H1 (cell line): Measurements from ENCODE around the gene RPS15. TPM values are rescaled to one million over a fixed set of nuclear protein-coding genes. Genes with fewer than 3 reads are reported as not detected.

Experiments used
- BCL11A ChIP-seq, 2 experiments: IDR thresholded peaks; one replicate each; pipeline ENCODE4 v1.6.1; 2011; ENCODE audit warnings: low read depth in 2 of 2, low read length in 2 of 2, mild to moderate bottlenecking in 2 of 2
- CHD2 ChIP-seq: IDR thresholded peaks from 2 replicates; pipeline ENCODE4 v1.6.1; 2012; ENCODE audit warnings: low read length, improper control_type of control experiment
- FOSL1 ChIP-seq: IDR thresholded peaks from 2 replicates; pipeline ENCODE4 v1.6.1; 2011; ENCODE audit warnings: mild to moderate bottlenecking, low read depth, low read length, moderate library complexity; ENCODE audit not compliant: insufficient read depth
- GABPA ChIP-seq: IDR thresholded peaks from 2 replicates; pipeline ENCODE4 v1.6.1; 2011; ENCODE audit warnings: mild to moderate bottlenecking, low read length, moderate library complexity, borderline replicate concordance; ENCODE audit not compliant: insufficient read depth
- KDM4A ChIP-seq: IDR thresholded peaks from one replicate; pipeline ENCODE4 v1.7.1; 2012; ENCODE audit warnings: low read depth, mild to moderate bottlenecking, moderate library complexity, low read length, inconsistent platforms; ENCODE audit not compliant: severe bottlenecking
- MAFK ChIP-seq: IDR thresholded peaks from 2 replicates; pipeline ENCODE4 v1.6.1; 2012; ENCODE audit warnings: low read depth, mild to moderate bottlenecking, improper control_type of control experiment, low read length
- NANOG ChIP-seq: IDR thresholded peaks from 2 replicates; pipeline ENCODE4 v1.6.1; 2011; ENCODE audit warnings: low read length, low read depth, mild to moderate bottlenecking, inconsistent platforms; ENCODE audit not compliant: insufficient read depth, poor library complexity, severe bottlenecking
- SIRT6 ChIP-seq: IDR thresholded peaks from one replicate; pipeline ENCODE4 v1.7.1; 2012; ENCODE audit warnings: low read length, inconsistent platforms
- SP2 ChIP-seq: IDR thresholded peaks from 2 replicates; pipeline ENCODE4 v1.6.1; 2012; ENCODE audit warnings: mild to moderate bottlenecking, low read length, inconsistent platforms
- SUZ12 ChIP-seq: fragments of 200-600 bp; sonication (generic); IDR thresholded peaks from 2 replicates; pipeline ENCODE4 v1.6.1; 2012; ENCODE audit warnings: mild to moderate bottlenecking, inconsistent platforms, low read length, moderate library complexity, mixed read lengths
- TAF7 ChIP-seq: optimal IDR thresholded peaks from 2 replicates; pipeline ENCODE3; 2011; ENCODE audit warnings: low read depth, mild to moderate bottlenecking, inconsistent platforms, low read length, moderate library complexity, borderline replicate concordance
- polyA plus RNA-seq, 7 experiments: library from polyadenylated mRNA; depleted of rRNA in 3 of 7; stranded (reverse) in 5 of 7; unstranded in 2 of 7; fragments of >200 nt in 5 of 7; fragments of 200-250 nt in 2 of 7; gene quantifications; 1 replicate in 5 of 7; 2 replicates in 1 of 7; 4 replicates in 1 of 7; pipeline versions ENCODE4 v1.2.1 to v1.2.3, GENCODE V29; 2011 to 2013; ENCODE audit warnings: missing spikeins in 2 of 7, mixed read lengths in 2 of 7
- total RNA-seq: library from RNA; stranded (reverse); fragmentation: NEBNext Ultra II Directional; extraction: Animal tissue kit (Norgen Biotek cat#: 25700); gene quantifications from 2 replicates; pipeline ENCODE4 v1.2.1, GENCODE V29; 2021
- TF ChIP-seq, protein P1 (sequence below): fragments of 300-600 bp; sonication (generic); IDR thresholded peaks from 2 replicates; pipeline ENCODE4 v1.7.1; 2012; ENCODE audit warnings: low read length, moderate library complexity, mild to moderate bottlenecking, inconsistent platforms; ENCODE audit not compliant: insufficient replicate concordance

The RPS15 gene
- total and polyA plus RNA-seq, 2 of the 8 experiments (the other 6 are each of a cell fraction or from before 2014, with no cell fraction given): 1,562 to 3,890 TPM

DNA sequence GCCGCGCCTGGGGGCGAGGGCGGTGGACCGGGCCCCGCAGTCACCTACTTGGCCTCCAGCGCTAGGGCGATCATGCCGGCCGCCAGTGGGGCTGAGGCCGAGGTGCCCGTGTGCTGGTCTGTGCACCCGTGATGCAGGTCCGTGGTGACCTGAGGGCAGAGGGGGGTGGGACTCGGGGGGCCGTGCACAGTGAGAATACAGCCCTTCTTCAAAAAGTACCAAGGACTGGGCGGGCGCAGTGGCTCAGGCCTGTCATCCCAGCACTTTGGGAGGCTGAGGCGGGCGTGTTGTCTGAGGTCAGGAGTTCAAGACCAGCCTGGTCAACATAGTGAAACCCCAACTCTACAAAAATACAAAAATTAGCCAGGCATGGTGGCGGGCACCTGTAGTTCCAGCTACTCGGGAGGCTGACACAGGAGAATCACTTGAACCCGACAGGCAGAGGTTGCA is 45.8 kb downstream of the RPS15 start (continued):
- TF ChIP-seq, protein P1, sequence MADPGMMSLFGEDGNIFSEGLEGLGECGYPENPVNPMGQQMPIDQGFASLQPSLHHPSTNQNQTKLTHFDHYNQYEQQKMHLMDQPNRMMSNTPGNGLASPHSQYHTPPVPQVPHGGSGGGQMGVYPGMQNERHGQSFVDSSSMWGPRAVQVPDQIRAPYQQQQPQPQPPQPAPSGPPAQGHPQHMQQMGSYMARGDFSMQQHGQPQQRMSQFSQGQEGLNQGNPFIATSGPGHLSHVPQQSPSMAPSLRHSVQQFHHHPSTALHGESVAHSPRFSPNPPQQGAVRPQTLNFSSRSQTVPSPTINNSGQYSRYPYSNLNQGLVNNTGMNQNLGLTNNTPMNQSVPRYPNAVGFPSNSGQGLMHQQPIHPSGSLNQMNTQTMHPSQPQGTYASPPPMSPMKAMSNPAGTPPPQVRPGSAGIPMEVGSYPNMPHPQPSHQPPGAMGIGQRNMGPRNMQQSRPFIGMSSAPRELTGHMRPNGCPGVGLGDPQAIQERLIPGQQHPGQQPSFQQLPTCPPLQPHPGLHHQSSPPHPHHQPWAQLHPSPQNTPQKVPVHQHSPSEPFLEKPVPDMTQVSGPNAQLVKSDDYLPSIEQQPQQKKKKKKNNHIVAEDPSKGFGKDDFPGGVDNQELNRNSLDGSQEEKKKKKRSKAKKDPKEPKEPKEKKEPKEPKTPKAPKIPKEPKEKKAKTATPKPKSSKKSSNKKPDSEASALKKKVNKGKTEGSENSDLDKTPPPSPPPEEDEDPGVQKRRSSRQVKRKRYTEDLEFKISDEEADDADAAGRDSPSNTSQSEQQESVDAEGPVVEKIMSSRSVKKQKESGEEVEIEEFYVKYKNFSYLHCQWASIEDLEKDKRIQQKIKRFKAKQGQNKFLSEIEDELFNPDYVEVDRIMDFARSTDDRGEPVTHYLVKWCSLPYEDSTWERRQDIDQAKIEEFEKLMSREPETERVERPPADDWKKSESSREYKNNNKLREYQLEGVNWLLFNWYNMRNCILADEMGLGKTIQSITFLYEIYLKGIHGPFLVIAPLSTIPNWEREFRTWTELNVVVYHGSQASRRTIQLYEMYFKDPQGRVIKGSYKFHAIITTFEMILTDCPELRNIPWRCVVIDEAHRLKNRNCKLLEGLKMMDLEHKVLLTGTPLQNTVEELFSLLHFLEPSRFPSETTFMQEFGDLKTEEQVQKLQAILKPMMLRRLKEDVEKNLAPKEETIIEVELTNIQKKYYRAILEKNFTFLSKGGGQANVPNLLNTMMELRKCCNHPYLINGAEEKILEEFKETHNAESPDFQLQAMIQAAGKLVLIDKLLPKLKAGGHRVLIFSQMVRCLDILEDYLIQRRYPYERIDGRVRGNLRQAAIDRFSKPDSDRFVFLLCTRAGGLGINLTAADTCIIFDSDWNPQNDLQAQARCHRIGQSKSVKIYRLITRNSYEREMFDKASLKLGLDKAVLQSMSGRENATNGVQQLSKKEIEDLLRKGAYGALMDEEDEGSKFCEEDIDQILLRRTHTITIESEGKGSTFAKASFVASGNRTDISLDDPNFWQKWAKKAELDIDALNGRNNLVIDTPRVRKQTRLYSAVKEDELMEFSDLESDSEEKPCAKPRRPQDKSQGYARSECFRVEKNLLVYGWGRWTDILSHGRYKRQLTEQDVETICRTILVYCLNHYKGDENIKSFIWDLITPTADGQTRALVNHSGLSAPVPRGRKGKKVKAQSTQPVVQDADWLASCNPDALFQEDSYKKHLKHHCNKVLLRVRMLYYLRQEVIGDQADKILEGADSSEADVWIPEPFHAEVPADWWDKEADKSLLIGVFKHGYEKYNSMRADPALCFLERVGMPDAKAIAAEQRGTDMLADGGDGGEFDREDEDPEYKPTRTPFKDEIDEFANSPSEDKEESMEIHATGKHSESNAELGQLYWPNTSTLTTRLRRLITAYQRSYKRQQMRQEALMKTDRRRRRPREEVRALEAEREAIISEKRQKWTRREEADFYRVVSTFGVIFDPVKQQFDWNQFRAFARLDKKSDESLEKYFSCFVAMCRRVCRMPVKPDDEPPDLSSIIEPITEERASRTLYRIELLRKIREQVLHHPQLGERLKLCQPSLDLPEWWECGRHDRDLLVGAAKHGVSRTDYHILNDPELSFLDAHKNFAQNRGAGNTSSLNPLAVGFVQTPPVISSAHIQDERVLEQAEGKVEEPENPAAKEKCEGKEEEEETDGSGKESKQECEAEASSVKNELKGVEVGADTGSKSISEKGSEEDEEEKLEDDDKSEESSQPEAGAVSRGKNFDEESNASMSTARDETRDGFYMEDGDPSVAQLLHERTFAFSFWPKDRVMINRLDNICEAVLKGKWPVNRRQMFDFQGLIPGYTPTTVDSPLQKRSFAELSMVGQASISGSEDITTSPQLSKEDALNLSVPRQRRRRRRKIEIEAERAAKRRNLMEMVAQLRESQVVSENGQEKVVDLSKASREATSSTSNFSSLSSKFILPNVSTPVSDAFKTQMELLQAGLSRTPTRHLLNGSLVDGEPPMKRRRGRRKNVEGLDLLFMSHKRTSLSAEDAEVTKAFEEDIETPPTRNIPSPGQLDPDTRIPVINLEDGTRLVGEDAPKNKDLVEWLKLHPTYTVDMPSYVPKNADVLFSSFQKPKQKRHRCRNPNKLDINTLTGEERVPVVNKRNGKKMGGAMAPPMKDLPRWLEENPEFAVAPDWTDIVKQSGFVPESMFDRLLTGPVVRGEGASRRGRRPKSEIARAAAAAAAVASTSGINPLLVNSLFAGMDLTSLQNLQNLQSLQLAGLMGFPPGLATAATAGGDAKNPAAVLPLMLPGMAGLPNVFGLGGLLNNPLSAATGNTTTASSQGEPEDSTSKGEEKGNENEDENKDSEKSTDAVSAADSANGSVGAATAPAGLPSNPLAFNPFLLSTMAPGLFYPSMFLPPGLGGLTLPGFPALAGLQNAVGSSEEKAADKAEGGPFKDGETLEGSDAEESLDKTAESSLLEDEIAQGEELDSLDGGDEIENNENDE: no peak
- TF ChIP-seq SIRT6 (no peak), KDM4A (no peak), CHD2 (no peak), MAFK (no peak), TAF7 (no peak), BCL11A (IDR thresholded peaks at IDR 0.05; ENCODE audit: low read depth in 2 of 2, low read length in 2 of 2) (no peak), NANOG (no peak), FOSL1 (no peak), SUZ12 (no peak), SP2 (no peak), GABPA (no peak)
